SU-DHL-6 (cell line): ENCODE measurements around the gene EIF4E1B.

Experiments used
- H2AFZ ChIP-seq: fragments of 200-600 bp; sonication (generic); 2 replicates; pipeline ENCODE4 v1.6.1; 2014; ENCODE audit warnings: low read depth, mild to moderate bottlenecking, moderate library complexity, mixed read lengths, antibody characterized with exemption, low read length; ENCODE audit not compliant: severe bottlenecking
- H3F3A ChIP-seq: fragments of 200-600 bp; shearing (Covaris generic); 2 replicates; pipeline ENCODE4 v1.6.0; 2016; ENCODE audit warnings: antibody characterized with exemption, mild to moderate bottlenecking; ENCODE audit not compliant: insufficient read depth
- H3K27ac ChIP-seq: fragments of 200-600 bp; sonication (generic); 2 replicates; pipeline ENCODE4 v1.5.1; 2016; ENCODE audit warnings: low read depth, mild to moderate bottlenecking, low read length, moderate library complexity, mixed read lengths
- H3K27me3 ChIP-seq: fragments of 200-600 bp; sonication (generic), shearing (Covaris generic); 2 replicates; pipeline ENCODE4 v1.6.0; 2014; ENCODE audit warnings: mild to moderate bottlenecking, low read length
- H3K36me3 ChIP-seq: fragments of 200-600 bp; sonication (generic); 2 replicates; pipeline ENCODE4 v1.6.1; 2014; ENCODE audit warnings: mild to moderate bottlenecking, low read length, mixed read lengths
- H3K4me2 ChIP-seq: fragments of 300-600, 200-600 bp; shearing (Covaris generic), sonication (generic); 2 replicates; pipeline ENCODE4 v1.6.0; 2014; ENCODE audit warnings: low read length, low read depth, mild to moderate bottlenecking; ENCODE audit not compliant: poor library complexity, severe bottlenecking
- H3K4me3 ChIP-seq: fragments of 200-600 bp; sonication (generic); 2 replicates; pipeline ENCODE4 v1.5.1; 2014; ENCODE audit warnings: antibody characterized with exemption, low read length, mild to moderate bottlenecking, mixed read lengths; ENCODE audit not compliant: insufficient read depth, poor library complexity, severe bottlenecking
- H3K79me2 ChIP-seq: fragments of 200-600 bp; sonication (generic); 2 replicates; pipeline ENCODE4 v1.6.1; 2014; ENCODE audit warnings: mild to moderate bottlenecking, low read length, moderate library complexity; ENCODE audit not compliant: insufficient read depth
- H3K9ac ChIP-seq: fragments of 200-600 bp; sonication (generic); 2 replicates; pipeline ENCODE4 v1.7.0; 2014; ENCODE audit warnings: mild to moderate bottlenecking, low read length
- H3K9me2 ChIP-seq: fragments of 200-600 bp; sonication (generic); replicated peaks from 2 replicates; pipeline ENCODE4 v1.6.1; 2014; ENCODE audit warnings: low read length; ENCODE audit not compliant: insufficient read depth
- H3K9me3 ChIP-seq: fragments of 200-600 bp; sonication (generic); 2 replicates; pipeline ENCODE4 v1.6.1; 2014; ENCODE audit warnings: low read length, mixed read lengths; ENCODE audit not compliant: insufficient read depth
- H4K20me1 ChIP-seq: fragments of 200-600 bp; sonication (generic); 2 replicates; pipeline ENCODE4 v1.6.1; 2014; ENCODE audit warnings: low read depth, mild to moderate bottlenecking, antibody characterized with exemption, low read length, moderate library complexity, mixed read lengths
- EZH2phosphoT487 ChIP-seq: fragments of 200-600 bp; sonication (generic), shearing (Covaris generic); conservative IDR thresholded peaks from 2 replicates; pipeline ENCODE4 v1.6.1; 2018; ENCODE audit warnings: mild to moderate bottlenecking, antibody characterized with exemption, low read length, moderate library complexity, mixed read lengths
- TF ChIP-seq, protein P1 (sequence below): fragments of 200-600 bp; sonication (generic); IDR thresholded peaks from one replicate; pipeline ENCODE4 v1.5.1; 2017; ENCODE audit warnings: antibody characterized with exemption, mild to moderate bottlenecking, low read length, moderate library complexity; ENCODE audit not compliant: insufficient read depth, poor library complexity, severe bottlenecking

Gene EIF4E1B

DNA sequence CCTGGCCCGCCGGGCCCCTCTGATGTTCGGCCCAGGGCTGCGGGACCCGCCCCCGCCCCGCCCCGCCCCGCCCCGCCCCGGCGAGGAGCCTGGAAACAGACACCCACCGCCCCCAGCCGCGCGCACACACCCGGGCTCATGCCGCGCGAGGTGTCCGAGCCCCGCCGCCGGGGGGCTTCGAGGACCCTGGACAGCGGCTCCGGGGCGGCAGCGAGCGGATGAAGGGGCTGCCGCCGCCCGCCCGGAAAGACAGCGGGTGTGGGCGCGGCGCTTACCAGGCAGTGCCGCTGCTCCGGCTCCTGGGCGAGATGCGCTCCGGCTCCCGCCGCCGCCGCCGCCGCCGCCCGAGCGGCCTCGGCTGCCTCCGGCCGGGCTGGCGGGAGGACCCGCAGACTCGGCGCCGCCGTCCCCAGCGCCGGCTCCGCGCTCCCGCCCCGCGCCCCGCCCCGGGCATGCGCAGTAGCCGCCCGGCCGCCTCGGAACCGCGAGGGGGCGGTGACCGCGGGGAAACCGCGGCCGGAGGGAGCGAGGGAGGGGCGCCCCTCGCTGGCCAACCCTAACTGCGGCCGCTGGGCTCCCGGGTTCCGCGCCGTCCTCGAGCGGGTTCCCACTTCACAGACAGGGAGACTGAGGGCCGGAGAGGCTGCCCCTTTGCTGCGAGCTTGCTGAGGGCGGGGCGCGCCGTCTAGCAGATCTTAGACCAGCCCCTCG is 20.6 kb upstream of the EIF4E1B start, which contains the start of gene GPRIN1:
Gene GPRIN1 (minus strand): TSS at position 433 of the 711 bp plus-strand sequence. CDS start 10,322 bp downstream, outside the sequence.
- Histone ChIP-seq H3K27ac (no peak within 1 kb of the TSS), H3F3A (0 out of 2 replicates have a peak, but pooled peaks cover 3% of the 10 kb centered on the region), H2AFZ (peak within 1 kb of the TSS; percentile 90), H3K36me3 (no peaks in the 10 kb centered on the region), H3K4me2 (peak within 1 kb of the TSS; percentile 73), H3K9me2 (no peaks in the 10 kb centered on the region), H4K20me1 (no peaks in the 10 kb centered on the region), H3K4me3 (peak within 1 kb of the TSS; percentile 78), H3K9me3 (no peaks in the 10 kb centered on the region), H3K79me2 (no peaks in the 10 kb centered on the region), H3K9ac (peak within 1 kb of the TSS; percentile 67), H3K27me3 (no peaks in the 10 kb centered on the region)
- TF ChIP-seq EZH2phosphoT487, result no peak
- TF ChIP-seq, protein P1, sequence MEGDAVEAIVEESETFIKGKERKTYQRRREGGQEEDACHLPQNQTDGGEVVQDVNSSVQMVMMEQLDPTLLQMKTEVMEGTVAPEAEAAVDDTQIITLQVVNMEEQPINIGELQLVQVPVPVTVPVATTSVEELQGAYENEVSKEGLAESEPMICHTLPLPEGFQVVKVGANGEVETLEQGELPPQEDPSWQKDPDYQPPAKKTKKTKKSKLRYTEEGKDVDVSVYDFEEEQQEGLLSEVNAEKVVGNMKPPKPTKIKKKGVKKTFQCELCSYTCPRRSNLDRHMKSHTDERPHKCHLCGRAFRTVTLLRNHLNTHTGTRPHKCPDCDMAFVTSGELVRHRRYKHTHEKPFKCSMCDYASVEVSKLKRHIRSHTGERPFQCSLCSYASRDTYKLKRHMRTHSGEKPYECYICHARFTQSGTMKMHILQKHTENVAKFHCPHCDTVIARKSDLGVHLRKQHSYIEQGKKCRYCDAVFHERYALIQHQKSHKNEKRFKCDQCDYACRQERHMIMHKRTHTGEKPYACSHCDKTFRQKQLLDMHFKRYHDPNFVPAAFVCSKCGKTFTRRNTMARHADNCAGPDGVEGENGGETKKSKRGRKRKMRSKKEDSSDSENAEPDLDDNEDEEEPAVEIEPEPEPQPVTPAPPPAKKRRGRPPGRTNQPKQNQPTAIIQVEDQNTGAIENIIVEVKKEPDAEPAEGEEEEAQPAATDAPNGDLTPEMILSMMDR, result peak; percentile 9

DNA sequence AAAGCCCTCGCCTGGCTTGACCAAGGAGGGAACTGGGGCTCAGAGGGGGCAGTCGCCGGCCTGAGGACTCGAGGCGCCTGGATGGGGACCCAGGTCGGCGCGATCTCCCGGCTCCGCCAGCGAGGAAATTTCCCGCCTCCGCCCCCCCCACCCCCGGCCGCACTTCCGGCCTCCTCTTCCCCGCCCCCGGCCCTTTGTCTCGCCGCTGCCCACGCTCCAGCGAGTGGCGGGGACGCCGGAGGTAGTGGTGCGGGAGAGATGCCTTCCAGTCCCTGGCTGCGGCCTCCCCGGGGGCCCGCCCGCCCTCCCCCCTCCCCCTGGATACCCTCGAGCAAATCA is 20.1 kb upstream of the EIF4E1B start:
- Histone ChIP-seq H3F3A (0 out of 2 replicates have a peak, but pooled peaks cover 3% of the 10 kb centered on the region), H3K9me3 (no peaks in the 10 kb centered on the region), H3K9me2 (no peaks in the 10 kb centered on the region), H3K4me2 (peak overlapping the region; percentile 73), H3K27me3 (no peaks in the 10 kb centered on the region), H3K4me3 (peak overlapping the region; percentile 78), H3K27ac (no peak overlapping the region), H4K20me1 (no peaks in the 10 kb centered on the region), H3K36me3 (no peaks in the 10 kb centered on the region), H3K9ac (peak overlapping the region; percentile 67), H2AFZ (peak overlapping the region; percentile 90), H3K79me2 (no peaks in the 10 kb centered on the region)
- TF ChIP-seq, protein P1, result no peak
- no peak for TF ChIP-seq EZH2phosphoT487

DNA sequence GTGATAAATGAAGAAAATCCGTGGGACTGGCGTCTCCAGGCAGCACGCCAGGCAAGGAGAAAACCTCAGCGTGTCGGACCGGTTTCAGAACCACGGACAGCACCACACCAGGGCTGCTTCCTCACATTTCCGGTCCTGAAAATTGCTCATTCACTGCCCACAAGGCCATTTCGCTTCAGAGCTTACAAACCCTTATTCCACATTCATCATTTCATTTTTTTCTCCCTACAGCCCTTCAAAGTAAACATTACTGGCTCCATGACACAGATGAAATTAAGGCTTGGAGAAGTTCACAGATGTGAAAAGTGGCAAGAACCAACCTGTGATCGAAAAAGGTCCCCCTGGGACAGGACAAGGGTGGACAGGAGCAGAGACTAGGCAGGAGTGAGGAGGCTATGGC is 19.0 kb upstream of the EIF4E1B start:
- H3K9me3 ChIP-seq, result no peaks in the 10 kb centered on the region
- no peak overlapping the region for H3K27ac ChIP-seq
- H3K79me2 ChIP-seq, result no peaks in the 10 kb centered on the region
- TF ChIP-seq EZH2phosphoT487, result no peak
- TF ChIP-seq, protein P1, result no peak
- no peak overlapping the region for H3K9ac ChIP-seq
- no peak overlapping the region for H2AFZ ChIP-seq
- H3K4me2 ChIP-seq, result no peak overlapping the region
- H3F3A ChIP-seq, result 0 out of 2 replicates have a peak, but pooled peaks cover 3% of the 10 kb centered on the region
- H3K9me2 ChIP-seq, result no peaks in the 10 kb centered on the region
- no peaks in the 10 kb centered on the region for H3K27me3 ChIP-seq
- H3K4me3 ChIP-seq, result no peak overlapping the region
- no peaks in the 10 kb centered on the region for H3K36me3 ChIP-seq
- no peaks in the 10 kb centered on the region for H4K20me1 ChIP-seq
